Stimulated activated naive CD4-positive, alpha-beta T cell (primary cell): Measurements from ENCODE around the gene POU5F2.

Experiments
- DNase-seq, 6 experiments: peaks; one replicate each; lab custom pipeline; 2025; lab: John Stamatoyannopoulos, UW

Gene POU5F2

DNA sequence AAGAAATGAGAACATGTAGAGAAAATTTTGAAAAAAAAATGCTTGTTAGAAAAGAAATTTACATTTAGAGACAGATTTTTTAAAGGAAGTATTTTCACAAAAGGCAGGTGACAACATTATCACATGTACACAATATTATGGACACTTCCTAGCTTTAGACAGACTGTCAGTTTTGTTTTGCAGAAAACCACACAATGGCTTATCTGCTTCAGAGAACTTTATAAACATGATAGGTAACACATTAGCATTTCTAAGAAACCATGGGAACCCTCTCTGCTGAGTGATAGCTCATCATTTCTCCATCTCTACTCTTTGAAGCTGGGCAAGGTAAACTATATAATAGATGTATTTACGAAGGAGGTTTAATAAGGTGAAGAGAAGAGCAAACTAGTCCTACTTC is 25.6 kb downstream of the POU5F2 start:
- no peak for DNase-seq

DNA sequence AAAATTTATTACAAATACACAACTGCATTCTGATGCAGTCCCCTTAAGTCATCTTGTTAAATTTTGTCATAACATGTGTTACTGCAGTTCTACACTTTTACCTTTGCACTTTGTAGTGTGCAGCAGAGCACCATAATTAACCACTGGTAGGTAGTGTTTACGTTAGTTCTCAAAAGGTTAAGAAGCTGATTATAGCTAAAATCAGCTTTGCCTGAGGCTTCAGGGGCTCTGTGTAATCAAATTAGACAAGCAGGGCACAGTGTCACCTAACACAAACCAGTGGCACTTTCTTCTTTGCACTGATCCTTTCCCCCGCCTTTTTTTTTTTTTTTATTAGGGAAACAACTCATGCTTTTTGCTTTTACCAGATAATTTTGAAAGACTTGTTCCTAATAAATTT is 26.1 kb downstream of the POU5F2 start:
- no peak for DNase-seq

DNA sequence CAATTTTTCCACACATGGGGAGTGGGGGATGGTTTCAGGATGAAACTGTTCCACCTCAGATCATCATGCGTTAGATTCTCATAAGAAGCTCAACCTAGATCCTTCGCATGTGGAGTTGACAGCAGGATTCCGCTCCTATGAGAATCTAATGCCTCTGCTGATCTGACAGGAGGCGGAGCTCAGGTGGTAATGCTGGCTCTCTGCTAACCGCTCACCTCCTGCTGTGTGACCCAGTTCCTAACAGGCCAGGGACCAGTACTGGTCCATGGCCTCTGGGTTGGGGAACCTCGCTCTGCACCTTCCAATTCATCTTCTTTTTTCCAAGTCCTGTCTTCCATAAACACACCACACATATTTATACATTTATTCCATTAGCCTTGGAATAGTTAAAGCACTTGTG is 33.0 kb downstream of the POU5F2 start:
- DNase-seq = no peak

DNA sequence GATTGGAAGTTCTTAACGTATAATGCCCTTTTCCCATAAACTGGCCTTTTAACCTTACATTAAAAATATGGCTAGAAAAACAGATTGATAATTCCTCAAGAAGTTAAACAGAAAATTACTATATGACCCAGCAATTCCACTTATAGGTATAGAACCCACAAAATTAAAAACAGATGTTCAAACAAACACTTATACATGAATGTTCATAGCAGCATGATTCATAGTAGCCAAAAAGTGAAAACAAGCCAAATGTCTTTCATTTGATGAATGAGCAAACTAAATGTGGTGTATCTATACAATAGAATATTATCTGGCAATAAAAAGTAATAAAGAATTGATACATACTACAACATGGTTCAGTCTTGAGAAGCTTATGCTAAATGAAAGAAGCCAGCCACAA is 35.5 kb downstream of the POU5F2 start:
- no peak for DNase-seq

DNA sequence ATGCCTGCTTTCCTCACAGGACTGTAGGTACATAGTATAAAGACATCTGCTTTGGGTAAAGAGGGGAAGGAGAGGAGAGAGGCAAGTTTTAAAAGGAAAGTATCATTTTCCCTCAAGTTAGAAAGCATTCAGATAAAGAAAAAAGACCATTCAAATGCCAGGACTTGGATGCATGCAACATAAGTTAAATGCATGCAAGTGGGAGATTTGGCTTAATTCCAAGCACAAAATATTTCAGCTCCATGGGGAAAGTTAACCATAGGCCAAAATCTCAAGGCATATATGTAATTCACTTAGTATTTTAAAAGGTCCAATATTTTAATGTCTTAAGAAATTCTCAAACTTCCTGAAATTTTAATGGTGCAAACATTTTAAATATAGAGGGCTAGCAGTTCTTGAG is 36.4 kb downstream of the POU5F2 start:
- no peak for DNase-seq

DNA sequence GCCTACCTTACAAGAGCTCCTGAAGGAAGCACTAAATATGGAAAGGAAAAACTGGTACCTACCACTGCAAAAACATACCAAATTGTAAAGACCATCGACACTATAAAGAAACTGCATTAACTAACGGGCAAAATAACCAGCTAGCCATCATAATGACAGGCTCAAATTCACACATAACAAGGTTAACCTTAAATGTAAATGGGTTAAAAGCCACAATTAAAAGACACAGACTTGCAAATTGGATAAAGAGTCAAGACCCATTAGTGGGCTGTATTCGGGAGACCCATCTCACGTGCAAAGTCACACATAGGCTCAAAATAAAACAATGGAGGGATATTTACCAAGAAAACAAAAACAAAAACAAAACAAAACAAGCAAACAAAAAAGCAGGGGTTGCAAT is 49.4 kb downstream of the POU5F2 start:
- no peak for DNase-seq
